T-helper 1 cell treated with Interleukin-12 subunit alpha and Interleukin-12 subunit beta and Interleukin-4 antibody, amounts not matched to agents 30 μg/mL and 1 μg/mL, for 36 hours (primary cell): Measurements from ENCODE around the gene VGLL2.
"Not testable (repeated sequence)": the region's sequence is repeated elsewhere in the genome, so short reads cannot be mapped to it uniquely, and the experiment has no call there.

Source experiments
- H3K27ac Mint-ChIP-seq: one replicate; pipeline ENCODE4 v1.8.0; 2021; ENCODE audit warnings: mild to moderate bottlenecking, mixed read lengths
- H3K27me3 Mint-ChIP-seq: one replicate; pipeline ENCODE4 v1.8.0; 2021; ENCODE audit warnings: low read depth, mixed read lengths
- H3K36me3 Mint-ChIP-seq: one replicate; pipeline ENCODE4 v1.8.0; 2021; ENCODE audit warnings: low read depth, mixed read lengths
- H3K4me1 Mint-ChIP-seq: one replicate; pipeline ENCODE4 v1.8.0; 2021; ENCODE audit warnings: low read depth, mixed read lengths
- H3K4me3 Mint-ChIP-seq: one replicate; pipeline ENCODE4 v1.8.0; 2021; ENCODE audit warnings: mild to moderate bottlenecking, moderate library complexity, mixed read lengths
- H3K9me3 Mint-ChIP-seq: one replicate; pipeline ENCODE4 v1.8.0; 2021; ENCODE audit warnings: mixed read lengths

VGLL2 gene, protein sequence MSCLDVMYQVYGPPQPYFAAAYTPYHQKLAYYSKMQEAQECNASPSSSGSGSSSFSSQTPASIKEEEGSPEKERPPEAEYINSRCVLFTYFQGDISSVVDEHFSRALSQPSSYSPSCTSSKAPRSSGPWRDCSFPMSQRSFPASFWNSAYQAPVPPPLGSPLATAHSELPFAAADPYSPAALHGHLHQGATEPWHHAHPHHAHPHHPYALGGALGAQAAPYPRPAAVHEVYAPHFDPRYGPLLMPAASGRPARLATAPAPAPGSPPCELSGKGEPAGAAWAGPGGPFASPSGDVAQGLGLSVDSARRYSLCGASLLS

DNA sequence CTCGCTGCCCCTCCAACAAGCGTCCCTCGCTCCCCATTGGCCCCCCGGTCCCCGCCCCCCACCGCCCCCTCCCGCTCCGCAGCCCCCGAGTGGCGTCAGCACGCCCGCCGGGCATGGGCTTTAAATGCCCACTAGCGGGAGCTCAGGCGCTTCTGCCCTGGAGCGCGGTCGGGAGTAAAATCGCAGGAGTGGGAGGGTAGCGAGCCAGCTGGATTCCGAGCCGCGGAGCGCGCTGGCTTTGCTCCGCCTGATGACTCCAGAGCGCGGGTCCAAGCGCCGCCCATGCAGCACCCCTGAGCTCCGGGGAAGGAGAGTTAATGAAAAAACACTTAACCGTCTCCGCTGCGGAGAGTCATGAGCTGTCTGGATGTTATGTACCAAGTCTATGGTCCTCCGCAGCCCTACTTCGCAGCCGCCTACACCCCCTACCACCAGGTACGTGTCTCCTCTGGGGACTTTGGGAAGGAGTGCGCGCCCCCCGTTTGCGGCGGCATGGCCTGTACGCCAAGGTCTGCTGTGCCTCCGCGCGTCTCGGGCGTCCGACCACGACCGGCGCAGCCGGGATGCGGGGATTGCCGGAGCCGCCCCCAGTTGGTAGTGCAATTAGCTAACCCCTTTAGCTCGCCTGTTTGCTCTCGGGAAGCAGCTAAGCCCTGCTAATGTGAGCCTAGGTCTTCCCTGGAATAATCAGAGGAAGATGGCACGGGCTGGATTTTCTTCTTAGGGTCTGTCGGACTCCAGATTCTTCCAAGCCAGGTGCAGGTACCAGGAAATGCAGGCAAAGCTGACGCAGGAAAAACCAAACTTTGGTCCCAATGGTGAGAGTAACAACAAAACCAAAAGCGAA lies at the start of gene VGLL2:
TSS of gene VGLL2 (plus strand) at position 149 of the 847 bp plus-strand sequence. CDS start at position 355, 206 bp downstream.
- Mint-ChIP-seq H3K36me3 (peaks cover 2% of the 10 kb centered on the region), H3K4me1 (peaks cover 11% of the 10 kb centered on the region), H3K9me3 (peaks cover 4% of the 10 kb centered on the region), H3K27ac (no peak within 1 kb of the TSS), H3K4me3 (peak within 1 kb of the TSS; percentile 54), H3K27me3 (peaks cover 88% of the 10 kb centered on the region)

DNA sequence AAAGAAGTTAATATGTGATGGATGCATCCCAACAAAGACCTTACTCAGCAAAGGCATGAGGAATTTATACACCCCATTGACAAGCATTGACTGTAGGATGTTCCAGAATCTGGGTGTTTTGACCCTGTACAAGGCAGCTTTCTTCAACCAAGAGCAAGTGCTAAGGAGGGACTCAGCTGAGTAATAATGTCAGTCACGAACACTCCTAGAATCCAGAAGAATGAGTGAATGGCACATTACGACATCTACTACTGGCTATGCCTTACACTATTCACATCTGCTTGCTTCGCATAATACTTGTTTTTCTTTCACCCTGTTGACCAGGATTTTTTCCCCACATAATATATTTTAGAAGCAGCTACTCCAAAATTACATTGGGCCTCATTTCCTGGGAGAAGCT lies 42.5 kb upstream of the VGLL2 start:
- H3K4me3 Mint-ChIP-seq, result no peak overlapping the region
- no peaks in the 10 kb centered on the region for H3K4me1 Mint-ChIP-seq
- H3K27me3 Mint-ChIP-seq, result no peaks in the 10 kb centered on the region
- H3K27ac Mint-ChIP-seq, result no peak overlapping the region
- no peaks in the 10 kb centered on the region for H3K36me3 Mint-ChIP-seq
- no peaks in the 10 kb centered on the region for H3K9me3 Mint-ChIP-seq

GRCh38 chr6:117226778-117227177 lies 38.6 kb upstream of the VGLL2 start:
- H3K36me3 Mint-ChIP-seq, result no peaks in the 10 kb centered on the region
- H3K27me3 Mint-ChIP-seq, result no peaks in the 10 kb centered on the region
- no peak overlapping the region for H3K27ac Mint-ChIP-seq
- H3K4me3 Mint-ChIP-seq, result no peak overlapping the region
- peaks cover 4% of the 10 kb centered on the region for H3K9me3 Mint-ChIP-seq
- H3K4me1 Mint-ChIP-seq, result no peaks in the 10 kb centered on the region

DNA sequence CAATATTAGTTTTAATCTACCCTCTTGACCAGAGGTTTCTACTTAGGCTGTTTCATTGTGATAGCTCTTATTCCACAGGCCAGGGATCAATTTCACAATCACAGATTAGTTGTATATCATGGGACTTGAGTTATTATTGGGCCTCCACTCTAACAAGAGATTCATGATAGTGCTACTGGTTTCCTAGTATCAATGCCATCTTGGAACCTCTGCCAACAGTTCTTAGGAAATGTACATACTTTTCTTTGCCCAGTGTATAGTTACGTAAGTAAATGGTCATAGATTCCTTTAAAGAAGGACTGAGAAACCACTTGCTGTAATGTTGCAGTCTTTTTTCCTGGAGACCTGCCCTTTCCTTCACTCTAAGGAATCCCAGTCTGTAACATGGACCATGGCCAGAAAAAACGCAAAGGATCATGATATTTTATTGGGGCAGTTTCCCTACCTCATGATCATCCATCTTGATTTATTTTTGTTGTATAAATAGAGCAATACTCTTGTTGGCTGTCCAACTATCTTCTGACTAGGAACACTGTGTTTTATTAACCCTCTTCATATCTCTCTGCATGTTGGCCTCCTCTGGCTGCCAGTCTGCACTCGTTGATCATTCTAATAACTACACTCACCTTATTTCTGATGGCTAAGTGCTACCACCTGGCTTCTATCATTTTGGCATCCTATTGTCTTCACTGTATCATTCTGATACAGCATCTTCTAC lies 38.0 kb upstream of the VGLL2 start:
- H3K27ac Mint-ChIP-seq, result no peak overlapping the region
- peaks cover 4% of the 10 kb centered on the region for H3K9me3 Mint-ChIP-seq
- H3K4me3 Mint-ChIP-seq, result no peak overlapping the region
- no peaks in the 10 kb centered on the region for H3K4me1 Mint-ChIP-seq
- no peaks in the 10 kb centered on the region for H3K27me3 Mint-ChIP-seq
- H3K36me3 Mint-ChIP-seq, result no peaks in the 10 kb centered on the region

GRCh38 chr6:117228202-117228601 lies 37.2 kb upstream of the VGLL2 start:
- Mint-ChIP-seq H3K27ac (no peak overlapping the region), H3K9me3 (peaks cover 4% of the 10 kb centered on the region), H3K4me3 (no peak overlapping the region), H3K27me3 (no peaks in the 10 kb centered on the region), H3K36me3 (no peaks in the 10 kb centered on the region), H3K4me1 (no peaks in the 10 kb centered on the region)

DNA sequence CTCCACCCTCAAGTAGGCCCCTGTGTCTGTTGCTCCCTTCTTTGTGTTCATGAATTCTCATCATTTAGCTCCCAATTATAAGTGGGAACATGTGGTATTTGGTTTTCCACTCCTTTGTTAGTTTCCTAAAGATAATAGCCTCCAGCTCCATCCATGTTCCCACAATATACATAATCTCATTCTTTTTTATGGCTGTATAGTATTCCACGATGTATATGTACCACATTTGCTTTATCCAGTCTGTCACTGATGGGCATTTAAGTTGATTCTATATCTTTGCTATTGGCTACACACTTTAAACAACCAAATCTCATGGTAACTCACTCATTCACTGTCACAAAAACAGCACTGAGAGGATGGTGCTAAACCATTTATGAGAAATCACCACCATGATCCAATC lies 35.5 kb upstream of the VGLL2 start:
- no peaks in the 10 kb centered on the region for H3K4me1 Mint-ChIP-seq
- H3K36me3 Mint-ChIP-seq, result no peaks in the 10 kb centered on the region
- H3K4me3 Mint-ChIP-seq, result no peak overlapping the region
- peaks cover 4% of the 10 kb centered on the region for H3K9me3 Mint-ChIP-seq
- no peaks in the 10 kb centered on the region for H3K27me3 Mint-ChIP-seq
- no peak overlapping the region for H3K27ac Mint-ChIP-seq

- no peak overlapping the region for H3K4me3 Mint-ChIP-seq
- H3K27me3 Mint-ChIP-seq, result no peaks in the 10 kb centered on the region
- no peaks in the 10 kb centered on the region for H3K4me1 Mint-ChIP-seq
- H3K27ac Mint-ChIP-seq, result no peak overlapping the region
- peaks cover 4% of the 10 kb centered on the region for H3K9me3 Mint-ChIP-seq
- no peaks in the 10 kb centered on the region for H3K36me3 Mint-ChIP-seq
Measured at GRCh38 chr6:117231466-117231865, 33.9 kb upstream of the VGLL2 start.

GRCh38 chr6:117232196-117232595 lies 33.2 kb upstream of the VGLL2 start:
- Mint-ChIP-seq H3K4me3 (no peak overlapping the region), H3K9me3 (peaks cover 4% of the 10 kb centered on the region), H3K27ac (no peak overlapping the region), H3K27me3 (no peaks in the 10 kb centered on the region), H3K36me3 (no peaks in the 10 kb centered on the region), H3K4me1 (no peaks in the 10 kb centered on the region)

DNA sequence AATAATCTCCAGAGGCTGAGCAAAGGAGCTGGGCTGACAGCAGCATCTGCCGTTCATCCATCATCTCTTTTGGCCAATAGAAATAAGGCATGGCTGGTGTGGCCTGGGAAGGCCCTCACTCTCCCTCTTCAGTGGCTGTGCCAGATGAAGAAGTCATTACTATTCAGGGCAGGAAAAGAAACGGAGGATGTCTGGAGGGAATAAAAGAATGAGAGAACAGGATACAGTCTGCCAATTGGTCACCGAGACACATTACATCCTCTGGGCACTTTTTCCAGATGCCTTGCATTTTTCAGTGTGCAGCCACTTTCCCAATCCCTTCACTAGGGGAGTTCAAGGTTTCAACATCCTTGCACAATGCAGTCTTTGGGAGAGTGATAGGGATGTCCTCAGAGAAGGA lies 32.2 kb upstream of the VGLL2 start:
- Mint-ChIP-seq H3K9me3 (peaks cover 4% of the 10 kb centered on the region), H3K4me3 (no peak overlapping the region), H3K36me3 (no peaks in the 10 kb centered on the region), H3K27me3 (no peaks in the 10 kb centered on the region), H3K27ac (no peak overlapping the region), H3K4me1 (no peaks in the 10 kb centered on the region)

GRCh38 chr6:117237561-117237960 lies 27.8 kb upstream of the VGLL2 start:
- no peaks in the 10 kb centered on the region for H3K9me3 Mint-ChIP-seq
- no peak overlapping the region for H3K4me3 Mint-ChIP-seq
- H3K27ac Mint-ChIP-seq, result no peak overlapping the region
- H3K4me1 Mint-ChIP-seq, result no peaks in the 10 kb centered on the region
- H3K27me3 Mint-ChIP-seq, result no peaks in the 10 kb centered on the region
- no peaks in the 10 kb centered on the region for H3K36me3 Mint-ChIP-seq

DNA sequence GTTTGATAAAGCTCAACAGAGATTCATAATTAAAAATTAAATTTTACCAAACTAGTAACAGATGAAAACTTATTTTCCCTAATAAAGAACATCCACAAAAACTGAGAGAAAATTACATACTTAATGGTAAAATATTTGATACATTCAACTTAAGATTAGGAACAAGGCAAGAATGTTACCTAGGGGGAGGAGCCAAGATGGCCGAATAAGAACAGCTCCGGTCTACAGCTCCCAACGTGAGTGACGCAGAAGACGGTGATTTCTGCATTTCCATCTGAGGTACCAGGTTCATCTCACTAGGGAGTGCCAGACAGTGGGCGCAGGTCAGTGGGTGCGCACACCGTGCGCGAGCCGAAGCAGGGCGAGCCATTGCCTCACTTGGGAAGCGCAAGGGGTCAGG lies 20.8 kb upstream of the VGLL2 start:
- not testable (repeated sequence) for H3K36me3 Mint-ChIP-seq, H3K27me3 Mint-ChIP-seq, H3K27ac Mint-ChIP-seq, H3K4me1 Mint-ChIP-seq, H3K9me3 Mint-ChIP-seq, H3K4me3 Mint-ChIP-seq

- not testable (repeated sequence) for H3K9me3 Mint-ChIP-seq, H3K4me1 Mint-ChIP-seq, H3K27ac Mint-ChIP-seq, H3K4me3 Mint-ChIP-seq, H3K36me3 Mint-ChIP-seq, H3K27me3 Mint-ChIP-seq
Measured at GRCh38 chr6:117244979-117245378, 20.4 kb upstream of the VGLL2 start.

- Mint-ChIP-seq H3K4me3 (no peak overlapping the region), H3K36me3 (no peaks in the 10 kb centered on the region), H3K27ac (no peak overlapping the region), H3K27me3 (no peaks in the 10 kb centered on the region), H3K4me1 (no peaks in the 10 kb centered on the region), H3K9me3 (no peaks in the 10 kb centered on the region)
Measured at GRCh38 chr6:117253785-117254184, 11.6 kb upstream of the VGLL2 start.

GRCh38 chr6:117262799-117263198 lies 2.6 kb upstream of the VGLL2 start:
- H3K36me3 Mint-ChIP-seq, result peaks cover 2% of the 10 kb centered on the region
- no peak overlapping the region for H3K4me3 Mint-ChIP-seq
- H3K27me3 Mint-ChIP-seq, result peaks cover 69% of the 10 kb centered on the region
- peaks cover 4% of the 10 kb centered on the region for H3K9me3 Mint-ChIP-seq
- H3K27ac Mint-ChIP-seq, result no peak overlapping the region
- peaks cover 11% of the 10 kb centered on the region for H3K4me1 Mint-ChIP-seq
